ENCODE results near the gene RGMB.

Gene RGMB

DNA sequence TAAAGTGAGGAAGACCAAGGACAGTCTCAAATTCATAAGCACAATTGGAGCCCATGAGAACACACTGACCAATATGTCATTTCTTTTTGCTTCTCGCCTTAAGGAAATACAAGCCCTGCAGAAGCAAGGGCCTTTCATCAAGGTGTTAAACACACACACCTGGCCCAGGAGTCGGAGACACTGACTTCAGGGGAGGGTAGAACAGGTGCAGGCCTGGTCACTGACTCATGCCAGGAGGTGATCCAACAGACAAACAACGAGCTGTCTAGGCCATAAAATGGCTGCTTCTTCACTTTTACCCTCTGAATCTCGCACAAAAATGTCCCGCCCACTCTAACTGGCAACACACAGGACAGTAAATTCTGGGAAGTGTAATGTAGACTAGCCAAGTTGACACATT, 62.7 kb downstream of the RGMB start:
- DNase-seq, result no peak

DNA sequence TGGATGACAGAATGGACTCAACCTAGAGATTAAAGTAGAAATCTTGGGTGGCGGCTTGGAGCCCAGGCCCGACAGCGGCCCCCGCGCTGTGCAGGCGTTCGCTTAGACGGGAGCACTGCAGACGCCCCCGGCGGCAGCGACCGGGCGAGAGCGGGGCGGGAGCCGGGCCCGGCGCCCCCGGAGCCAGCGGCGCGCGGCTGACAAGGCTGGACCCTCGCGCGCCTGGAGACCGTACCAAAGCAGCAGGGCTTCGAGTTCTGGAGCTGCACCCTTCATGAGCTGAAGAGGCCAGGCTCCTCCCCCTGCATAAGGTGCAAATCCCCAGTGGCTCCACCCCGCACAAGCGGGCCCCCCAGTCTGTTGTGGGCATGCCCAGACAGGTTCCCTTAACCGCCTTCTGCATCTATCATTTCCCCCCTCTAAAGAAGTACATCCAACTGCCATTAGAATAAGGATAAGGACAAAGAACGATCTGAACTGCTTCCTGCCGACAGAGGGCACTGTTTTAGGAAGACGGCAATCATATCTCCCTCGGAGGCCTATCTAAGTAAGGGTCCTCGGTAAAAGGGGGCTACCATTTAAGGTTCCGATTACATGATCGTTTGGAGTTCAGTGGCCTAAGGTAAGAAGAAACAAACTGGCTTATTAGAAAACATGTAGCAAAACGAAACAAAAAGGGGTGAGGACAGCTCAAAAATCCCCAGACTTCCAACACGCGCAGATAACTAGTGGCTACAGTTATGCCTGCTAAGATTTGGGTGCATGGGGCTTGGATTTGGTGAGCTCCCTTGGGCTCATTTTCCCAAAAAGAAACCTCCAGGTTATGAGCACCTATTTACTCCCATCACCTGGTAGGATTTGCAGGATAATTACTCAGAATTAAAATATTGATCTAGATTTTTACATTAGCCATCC, 66.3 kb downstream of the RGMB start:
- DNase-seq, result peak; percentile 10

DNA sequence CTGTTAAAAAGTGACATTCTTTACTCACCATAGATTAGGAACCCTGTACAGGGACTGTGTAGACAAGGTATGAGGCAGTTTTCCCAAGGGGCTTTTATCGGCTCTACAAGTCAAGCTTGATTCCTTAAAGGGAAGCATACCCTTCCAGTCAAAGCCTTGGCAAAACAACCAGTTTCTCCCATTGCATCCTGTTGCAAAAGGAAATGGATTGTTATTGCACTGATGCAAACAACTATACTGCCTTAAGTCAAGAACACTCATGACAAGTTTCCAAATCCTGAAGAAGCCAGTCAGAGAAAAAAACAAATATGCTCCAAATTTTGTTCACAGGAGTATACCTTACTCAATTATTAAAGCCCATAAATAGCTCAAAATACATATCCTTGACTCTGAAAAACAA, 67.5 kb downstream of the RGMB start:
- no peak for DNase-seq

- no peak for DNase-seq
Measured at GRCh38 chr5:98843481-98843880, 70.0 kb downstream of the RGMB start.

DNA sequence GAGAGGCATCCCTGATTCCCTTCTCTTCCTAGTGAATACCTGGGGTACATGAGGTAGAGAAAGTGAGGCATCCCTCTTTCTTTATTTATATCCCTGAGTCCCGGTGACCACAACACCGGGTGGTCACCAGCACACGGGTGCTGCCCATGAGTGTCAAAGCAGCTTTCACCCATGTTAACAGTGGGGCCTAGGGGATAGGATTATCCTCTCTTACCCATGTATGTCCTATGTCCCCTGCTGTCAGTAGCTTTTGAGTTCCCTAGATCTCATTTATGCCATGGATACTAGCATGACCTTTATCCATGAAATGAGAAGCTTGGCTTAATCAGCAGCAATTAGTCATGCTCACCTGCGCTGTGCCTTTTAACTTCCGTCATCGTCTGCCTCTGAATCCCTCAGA, 71.4 kb downstream of the RGMB start:
- no peak for DNase-seq

- no peak for DNase-seq
Measured at GRCh38 chr5:98845878-98846277, 72.4 kb downstream of the RGMB start.

Data from fibroblast of skin of back (primary cell).